ENCODE data around the gene CMTM3.

Gene CMTM3

DNA sequence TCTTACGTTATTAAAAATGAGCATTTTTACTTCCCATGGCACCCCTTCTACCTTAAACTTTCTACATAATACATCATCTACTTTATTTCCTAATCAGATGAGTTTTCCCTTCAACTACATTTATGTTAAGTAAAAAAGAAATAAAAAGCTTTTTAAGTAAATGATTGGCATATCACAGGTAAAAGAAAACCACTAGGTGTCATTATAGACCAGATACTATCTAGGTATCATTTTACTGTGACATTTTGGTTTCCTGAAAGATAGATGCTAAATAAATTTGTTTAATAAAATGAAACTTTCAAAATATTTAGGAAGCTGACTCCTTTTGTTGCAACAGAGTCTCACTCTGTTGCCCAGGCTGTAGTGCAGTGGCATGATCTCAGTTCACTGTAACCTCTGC is 42.1 kb upstream of the CMTM3 start:
- ChIA-PET CTCF (interaction anchor here (1.0 to 2.6 kb wide), 8 partner anchors 10 to 306 kb away, joined by 3 to 10 read pairs (median 4); partner anchors contain the start of gene CMTM2), POLR2A (interaction anchor here (0.7 kb wide), 1 partner anchor 12 kb away, joined by 3 read pairs; no protein-coding TSS in a partner anchor)
- TF ChIP-seq ZNF133 (tag by site-specific recombination; IDR thresholded peaks at IDR 0.05) (no peak), SP3 (tag by site-specific recombination; IDR thresholded peaks at IDR 0.05) (no peak), ZNF701 (tag by site-specific recombination; IDR thresholded peaks at IDR 0.05) (no peak), KLF16 (tag by site-specific recombination; IDR thresholded peaks at IDR 0.05) (no peak), ZSCAN30 (tag by site-specific recombination; IDR thresholded peaks at IDR 0.05) (no peak), GLI4 (tag by site-specific recombination; IDR thresholded peaks at IDR 0.05) (no peak), ZNF596 (tag by site-specific recombination; IDR thresholded peaks at IDR 0.05) (no peak)
- TF ChIP-seq, protein P1, sequence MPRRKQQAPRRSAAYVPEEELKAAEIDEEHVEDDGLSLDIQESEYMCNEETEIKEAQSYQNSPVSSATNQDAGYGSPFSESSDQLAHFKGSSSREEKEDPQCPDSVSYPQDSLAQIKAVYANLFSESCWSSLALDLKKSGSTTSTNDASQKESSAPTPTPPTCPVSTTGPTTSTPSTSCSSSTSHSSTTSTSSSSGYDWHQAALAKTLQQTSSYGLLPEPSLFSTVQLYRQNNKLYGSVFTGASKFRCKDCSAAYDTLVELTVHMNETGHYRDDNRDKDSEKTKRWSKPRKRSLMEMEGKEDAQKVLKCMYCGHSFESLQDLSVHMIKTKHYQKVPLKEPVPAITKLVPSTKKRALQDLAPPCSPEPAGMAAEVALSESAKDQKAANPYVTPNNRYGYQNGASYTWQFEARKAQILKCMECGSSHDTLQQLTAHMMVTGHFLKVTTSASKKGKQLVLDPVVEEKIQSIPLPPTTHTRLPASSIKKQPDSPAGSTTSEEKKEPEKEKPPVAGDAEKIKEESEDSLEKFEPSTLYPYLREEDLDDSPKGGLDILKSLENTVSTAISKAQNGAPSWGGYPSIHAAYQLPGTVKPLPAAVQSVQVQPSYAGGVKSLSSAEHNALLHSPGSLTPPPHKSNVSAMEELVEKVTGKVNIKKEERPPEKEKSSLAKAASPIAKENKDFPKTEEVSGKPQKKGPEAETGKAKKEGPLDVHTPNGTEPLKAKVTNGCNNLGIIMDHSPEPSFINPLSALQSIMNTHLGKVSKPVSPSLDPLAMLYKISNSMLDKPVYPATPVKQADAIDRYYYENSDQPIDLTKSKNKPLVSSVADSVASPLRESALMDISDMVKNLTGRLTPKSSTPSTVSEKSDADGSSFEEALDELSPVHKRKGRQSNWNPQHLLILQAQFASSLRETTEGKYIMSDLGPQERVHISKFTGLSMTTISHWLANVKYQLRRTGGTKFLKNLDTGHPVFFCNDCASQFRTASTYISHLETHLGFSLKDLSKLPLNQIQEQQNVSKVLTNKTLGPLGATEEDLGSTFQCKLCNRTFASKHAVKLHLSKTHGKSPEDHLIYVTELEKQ (tag by site-specific recombination; IDR thresholded peaks at IDR 0.05; ENCODE audit: borderline replicate concordance) = no peak
- no peaks in the 10 kb centered on the region for H3K4me1 ChIP-seq (ENCODE audit: control insufficient read depth, insufficient read depth, low read length)
- H3K9me3 ChIP-seq (ENCODE audit: control insufficient read depth, insufficient read depth, low read depth, low read length) = no peaks in the 10 kb centered on the region
- no peak overlapping the region for H3K27ac ChIP-seq (ENCODE audit: extremely low read depth, low read depth, low read length)
- no peak overlapping the region for H3K4me3 ChIP-seq (ENCODE audit: low read depth, low read length)
- peaks cover 5 to 92% of the 10 kb centered on the region in 2 experiments; a peak in 2 of 3 replicates for H3K36me3 ChIP-seq (ENCODE audit: control insufficient read depth in 2 of 2, insufficient read depth in 1 of 2, low read length in 2 of 2)

DNA sequence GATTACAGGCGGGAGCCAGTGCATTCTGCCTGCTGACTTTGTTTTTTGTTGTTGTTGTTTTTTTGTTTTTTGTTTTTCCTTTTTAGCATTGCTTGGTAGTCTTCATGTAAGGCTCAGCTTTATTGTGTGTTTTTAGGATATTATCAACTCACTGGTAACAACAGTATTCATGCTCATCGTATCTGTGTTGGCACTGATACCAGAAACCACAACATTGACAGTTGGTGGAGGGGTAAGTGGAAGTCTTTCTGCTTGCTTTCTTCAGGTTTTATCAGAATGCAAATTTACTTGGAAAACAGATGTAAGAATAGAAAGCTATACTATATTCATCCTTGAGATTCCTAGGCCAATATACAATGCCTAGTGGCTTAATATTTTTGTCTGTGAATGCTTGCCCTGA is 41.5 kb upstream of the CMTM3 start:
- Histone ChIP-seq H3K4me1 (ENCODE audit: control insufficient read depth, insufficient read depth, low read length) (no peaks in the 10 kb centered on the region), H3K4me3 (ENCODE audit: low read depth, low read length) (no peak overlapping the region), H3K9me3 (ENCODE audit: control insufficient read depth, insufficient read depth, low read depth, low read length) (no peaks in the 10 kb centered on the region), H3K27ac (ENCODE audit: extremely low read depth, low read depth, low read length) (no peak overlapping the region), H3K36me3 (ENCODE audit: control insufficient read depth in 2 of 2, insufficient read depth in 1 of 2, low read length in 2 of 2) (peaks cover 5 to 86% of the 10 kb centered on the region in 2 experiments; a peak in 2 of 3 replicates)
- CTCF ChIA-PET = interaction anchor here (0.6 to 2.6 kb wide), 12 partner anchors 10 to 305 kb away, joined by 3 to 10 read pairs (median 4); partner anchors contain the start of genes CKLF, CMTM2 and DYNC1LI2
- POLR2A ChIA-PET = no interaction called here
- TF ChIP-seq ZNF221 (tag by site-specific recombination; IDR thresholded peaks at IDR 0.05; ENCODE audit: borderline replicate concordance) (no peak), ZNF521 (tag by site-specific recombination; IDR thresholded peaks at IDR 0.05) (no peak), HOXD13 (CRISPR knock-in tag; IDR thresholded peaks at IDR 0.05; ENCODE audit: borderline replicate concordance) (no peak), GLI4 (tag by site-specific recombination; IDR thresholded peaks at IDR 0.05) (no peak), ZNF830 (tag by site-specific recombination; IDR thresholded peaks at IDR 0.05; ENCODE audit: low read depth) (no peak), ZNF202 (tag by site-specific recombination; IDR thresholded peaks at IDR 0.05; ENCODE audit: borderline replicate concordance) (no peak), ZNF514 (tag by site-specific recombination; IDR thresholded peaks at IDR 0.05) (no peak), KLF7 (tag by site-specific recombination; IDR thresholded peaks at IDR 0.05; ENCODE audit: borderline replicate concordance) (no peak), ZNF610 (tag by site-specific recombination; IDR thresholded peaks at IDR 0.05; ENCODE audit: borderline replicate concordance) (no peak), ZNF391 (tag by site-specific recombination; IDR thresholded peaks at IDR 0.05; ENCODE audit: borderline replicate concordance, low read depth) (no peak), IKZF3 (tag by site-specific recombination; IDR thresholded peaks at IDR 0.05) (no peak)
- TF ChIP-seq, protein P2, sequence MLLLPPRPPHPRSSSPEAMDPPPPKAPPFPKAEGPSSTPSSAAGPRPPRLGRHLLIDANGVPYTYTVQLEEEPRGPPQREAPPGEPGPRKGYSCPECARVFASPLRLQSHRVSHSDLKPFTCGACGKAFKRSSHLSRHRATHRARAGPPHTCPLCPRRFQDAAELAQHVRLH (tag by site-specific recombination; IDR thresholded peaks at IDR 0.05) = no peak
- TF ChIP-seq, protein P3, sequence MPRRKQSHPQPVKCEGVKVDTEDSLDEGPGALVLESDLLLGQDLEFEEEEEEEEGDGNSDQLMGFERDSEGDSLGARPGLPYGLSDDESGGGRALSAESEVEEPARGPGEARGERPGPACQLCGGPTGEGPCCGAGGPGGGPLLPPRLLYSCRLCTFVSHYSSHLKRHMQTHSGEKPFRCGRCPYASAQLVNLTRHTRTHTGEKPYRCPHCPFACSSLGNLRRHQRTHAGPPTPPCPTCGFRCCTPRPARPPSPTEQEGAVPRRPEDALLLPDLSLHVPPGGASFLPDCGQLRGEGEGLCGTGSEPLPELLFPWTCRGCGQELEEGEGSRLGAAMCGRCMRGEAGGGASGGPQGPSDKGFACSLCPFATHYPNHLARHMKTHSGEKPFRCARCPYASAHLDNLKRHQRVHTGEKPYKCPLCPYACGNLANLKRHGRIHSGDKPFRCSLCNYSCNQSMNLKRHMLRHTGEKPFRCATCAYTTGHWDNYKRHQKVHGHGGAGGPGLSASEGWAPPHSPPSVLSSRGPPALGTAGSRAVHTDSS (tag by site-specific recombination; IDR thresholded peaks at IDR 0.05) = no peak
- TF ChIP-seq, protein P4, sequence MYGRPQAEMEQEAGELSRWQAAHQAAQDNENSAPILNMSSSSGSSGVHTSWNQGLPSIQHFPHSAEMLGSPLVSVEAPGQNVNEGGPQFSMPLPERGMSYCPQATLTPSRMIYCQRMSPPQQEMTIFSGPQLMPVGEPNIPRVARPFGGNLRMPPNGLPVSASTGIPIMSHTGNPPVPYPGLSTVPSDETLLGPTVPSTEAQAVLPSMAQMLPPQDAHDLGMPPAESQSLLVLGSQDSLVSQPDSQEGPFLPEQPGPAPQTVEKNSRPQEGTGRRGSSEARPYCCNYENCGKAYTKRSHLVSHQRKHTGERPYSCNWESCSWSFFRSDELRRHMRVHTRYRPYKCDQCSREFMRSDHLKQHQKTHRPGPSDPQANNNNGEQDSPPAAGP (tag by site-specific recombination; IDR thresholded peaks at IDR 0.05) = no peak
- TF ChIP-seq, protein P5, sequence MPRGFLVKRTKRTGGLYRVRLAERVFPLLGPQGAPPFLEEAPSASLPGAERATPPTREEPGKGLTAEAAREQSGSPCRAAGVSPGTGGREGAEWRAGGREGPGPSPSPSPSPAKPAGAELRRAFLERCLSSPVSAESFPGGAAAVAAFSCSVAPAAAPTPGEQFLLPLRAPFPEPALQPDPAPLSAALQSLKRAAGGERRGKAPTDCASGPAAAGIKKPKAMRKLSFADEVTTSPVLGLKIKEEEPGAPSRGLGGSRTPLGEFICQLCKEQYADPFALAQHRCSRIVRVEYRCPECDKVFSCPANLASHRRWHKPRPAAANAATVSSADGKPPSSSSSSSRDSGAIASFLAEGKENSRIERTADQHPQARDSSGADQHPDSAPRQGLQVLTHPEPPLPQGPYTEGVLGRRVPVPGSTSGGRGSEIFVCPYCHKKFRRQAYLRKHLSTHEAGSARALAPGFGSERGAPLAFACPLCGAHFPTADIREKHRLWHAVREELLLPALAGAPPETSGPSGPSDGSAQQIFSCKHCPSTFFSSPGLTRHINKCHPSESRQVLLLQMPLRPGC (tag by site-specific recombination; IDR thresholded peaks at IDR 0.05) = no peak

Measured in HEK293 (cell line).